Measurements from ENCODE around the gene MPIG6B.

DNA sequence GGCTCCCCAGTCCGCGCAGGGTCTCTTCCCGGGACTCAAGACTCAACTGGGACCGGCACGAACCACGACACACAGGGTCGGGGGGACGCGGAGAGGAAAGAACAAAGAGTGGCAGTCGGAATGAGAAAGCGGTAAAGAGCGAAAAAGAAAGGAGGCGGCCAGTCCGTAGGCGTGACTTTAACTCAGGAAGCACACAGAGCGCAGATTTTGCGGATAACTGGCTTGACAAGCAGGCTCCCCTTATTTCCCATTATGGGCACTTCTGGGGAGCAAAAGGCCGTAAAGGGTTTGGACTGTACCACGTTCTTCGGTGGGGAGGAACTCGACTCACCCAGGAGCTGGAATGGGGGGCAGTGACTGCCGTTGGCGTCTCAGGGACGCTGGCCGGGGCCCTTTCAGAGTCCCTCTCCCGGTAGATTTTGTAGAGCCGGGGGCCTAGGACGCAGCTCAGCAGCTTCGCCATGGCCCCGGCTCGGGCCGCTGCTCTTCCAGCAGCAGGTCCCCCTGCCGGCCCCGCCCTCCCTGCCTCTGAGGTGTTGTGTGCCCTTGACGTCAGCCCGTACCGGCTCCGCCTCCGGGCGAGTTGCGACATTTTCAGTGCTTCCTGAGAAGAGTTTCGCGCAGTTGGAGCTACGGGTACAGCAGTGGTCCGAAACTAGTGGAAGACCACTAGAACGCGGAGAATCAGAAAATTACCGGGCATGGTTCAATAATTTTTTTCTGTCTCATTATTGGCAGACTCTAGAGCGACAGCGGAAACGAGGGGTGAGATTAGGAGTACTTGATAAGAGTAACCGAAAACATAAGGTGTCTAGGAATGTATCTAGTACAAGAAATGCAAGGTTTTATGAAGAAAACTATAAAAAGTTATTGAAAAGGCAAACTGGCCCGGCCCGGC is 20.1 kb upstream of the MPIG6B start, which contains the start of gene ABHD16A:
- TF ChIP-seq EZH2 (IDR thresholded peaks at IDR 0.05; ENCODE audit: insufficient read depth, low read length) (no peak), CTCF (IDR thresholded peaks at IDR 0.05; ENCODE audit: insufficient read depth, low read depth, low read length) (no peak)
